GM19023 (cell line): Measurements from ENCODE around the gene LYZL1.
"Not testable (repeated sequence)": the region's sequence is repeated elsewhere in the genome, so short reads cannot be mapped to it uniquely, and the experiment has no call there.

ENCODE experiments used
- ATAC-seq: cut with Tn5 transposase; IDR thresholded peaks from one replicate; pipeline ENCODE4 v1.9.1; 2021; ENCODE audit warnings: mild to moderate bottlenecking, moderate library complexity; ENCODE audit not compliant: unreplicated experiment

LYZL1 gene

GRCh38 chr10:29304264-29304994 lies 15.6 kb downstream of the LYZL1 start:
- no peak for ATAC-seq

DNA sequence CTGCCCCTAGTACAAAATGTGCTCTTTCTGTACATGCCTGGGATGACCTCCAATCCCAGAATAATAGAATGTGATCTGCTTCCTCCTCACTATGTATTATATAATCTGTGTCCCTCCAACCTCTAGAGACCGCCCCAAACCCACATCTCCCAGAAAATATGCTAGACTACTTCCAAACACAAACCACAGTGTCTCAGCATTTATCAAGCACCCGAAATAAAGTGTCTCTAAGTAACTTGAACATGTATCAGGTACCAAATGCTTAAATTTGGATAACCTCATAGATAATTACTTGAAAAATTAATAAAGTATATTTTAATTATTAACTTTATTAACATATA lies 16.1 kb downstream of the LYZL1 start:
- no peak for ATAC-seq

DNA sequence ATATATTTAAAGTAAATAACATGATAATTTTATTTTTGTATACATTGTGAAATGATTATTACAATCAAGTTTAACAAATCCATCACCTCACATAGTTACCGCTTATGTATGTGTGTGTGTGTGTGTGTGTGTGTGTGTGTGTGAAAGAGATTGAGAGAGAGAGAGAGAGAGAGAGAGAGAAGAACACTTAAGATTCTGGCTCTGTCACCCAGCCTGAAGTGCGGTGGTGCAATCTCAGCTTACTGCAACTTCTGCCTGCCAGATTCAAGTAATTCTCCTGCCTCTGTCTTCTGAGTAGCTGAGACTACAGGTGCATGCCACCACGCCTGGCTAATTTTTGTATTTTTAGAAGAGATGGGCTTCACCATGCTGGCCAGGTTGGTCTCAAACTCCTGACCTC lies 17.8 kb downstream of the LYZL1 start:
- no peak for ATAC-seq

DNA sequence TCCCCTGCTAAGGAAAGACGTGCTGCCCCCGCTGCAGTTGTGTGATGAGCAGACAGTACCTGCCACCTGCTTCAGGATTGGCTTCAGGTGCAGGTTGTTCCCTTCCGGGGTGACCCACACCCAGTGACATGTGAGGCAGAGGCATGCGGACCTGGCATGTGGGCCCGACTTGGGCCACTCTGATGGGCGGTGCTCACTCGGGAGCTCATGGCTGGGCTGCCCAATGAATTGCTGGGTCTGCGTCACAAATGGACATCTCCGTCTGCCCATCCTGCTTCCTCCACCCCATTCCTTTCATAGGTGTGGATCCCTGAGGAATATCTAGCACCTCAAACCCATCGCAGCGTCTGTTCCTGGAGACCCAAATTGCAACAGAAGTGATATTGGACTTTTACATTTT lies 19.3 kb downstream of the LYZL1 start:
- not testable (repeated sequence) for ATAC-seq

- no peak for ATAC-seq
Measured at GRCh38 chr10:29309465-29309864, 20.6 kb downstream of the LYZL1 start.

DNA sequence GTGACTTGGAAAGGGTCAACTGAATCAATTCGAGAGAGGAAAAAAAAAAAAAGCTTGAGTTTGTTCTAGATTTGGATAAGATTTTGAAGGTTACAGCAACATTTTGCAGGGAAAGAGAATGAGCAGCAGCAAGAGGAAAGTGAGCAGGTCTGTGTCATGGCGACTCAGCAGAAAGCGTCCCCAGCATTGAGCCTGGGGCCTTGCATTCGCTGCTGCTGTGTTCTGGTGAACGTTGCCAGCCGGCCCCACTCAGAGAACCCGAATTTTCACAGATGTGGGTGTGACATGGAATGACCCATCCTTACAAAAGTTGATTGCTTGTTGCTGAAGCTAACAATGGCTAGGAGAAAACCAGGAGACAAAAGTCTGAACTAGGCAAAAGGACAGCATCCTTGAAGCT lies 21.6 kb downstream of the LYZL1 start:
- ATAC-seq: not testable (repeated sequence)

GRCh38 chr10:29313071-29313470 lies 24.2 kb downstream of the LYZL1 start:
- no peak for ATAC-seq

- no peak for ATAC-seq
Measured at GRCh38 chr10:29314726-29315125, 25.9 kb downstream of the LYZL1 start.

- ATAC-seq: no peak
Measured at GRCh38 chr10:29315814-29316213, 26.9 kb downstream of the LYZL1 start.

GRCh38 chr10:29316308-29317026 lies 27.6 kb downstream of the LYZL1 start:
- ATAC-seq: no peak

DNA sequence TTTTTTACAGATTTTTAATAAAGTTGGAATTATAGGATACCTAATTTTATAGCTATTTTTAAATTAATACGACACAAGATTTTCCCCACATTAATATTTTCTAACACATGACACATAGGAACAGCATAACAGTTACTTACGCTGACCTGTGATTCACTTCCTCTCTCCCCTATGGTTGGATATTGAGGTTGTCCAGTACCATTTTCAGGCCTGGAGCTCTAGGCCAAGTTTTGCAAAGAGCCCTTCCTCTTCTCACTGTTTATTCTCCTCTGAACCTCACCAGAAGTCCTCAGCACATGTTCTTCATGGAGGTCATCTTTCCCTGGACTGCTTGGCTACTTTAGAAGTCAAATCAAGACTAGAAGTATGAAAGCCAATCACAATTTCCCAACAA lies 28.2 kb downstream of the LYZL1 start:
- ATAC-seq: no peak

DNA sequence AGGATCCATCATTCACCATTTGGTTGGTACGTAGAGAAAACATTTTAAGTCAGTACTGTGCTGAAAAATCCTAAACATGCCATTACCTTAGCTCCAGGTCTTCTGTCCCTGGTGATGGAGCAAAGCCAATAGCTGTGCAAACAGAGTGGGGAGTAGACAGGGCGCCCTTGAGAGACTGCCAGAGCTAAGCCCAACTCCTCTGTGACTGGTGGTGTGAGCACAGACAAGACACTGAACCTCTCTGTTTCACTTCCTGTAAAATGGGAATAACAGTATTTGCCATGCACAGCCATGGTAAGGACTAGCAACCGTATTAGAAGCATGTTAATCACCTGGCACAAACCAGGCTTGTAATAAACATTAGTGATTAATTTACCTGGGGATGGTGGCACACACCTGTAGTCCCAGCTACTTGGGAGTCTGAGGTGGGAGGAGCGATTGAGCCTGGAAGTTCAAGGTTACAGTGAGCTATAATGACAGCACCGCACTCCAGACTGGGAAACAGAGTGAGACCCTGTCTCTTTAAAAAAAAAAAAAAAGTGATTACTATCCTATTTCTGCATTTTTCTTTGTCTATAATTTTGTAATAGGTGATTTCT lies 28.7 kb downstream of the LYZL1 start:
- ATAC-seq: no peak

DNA sequence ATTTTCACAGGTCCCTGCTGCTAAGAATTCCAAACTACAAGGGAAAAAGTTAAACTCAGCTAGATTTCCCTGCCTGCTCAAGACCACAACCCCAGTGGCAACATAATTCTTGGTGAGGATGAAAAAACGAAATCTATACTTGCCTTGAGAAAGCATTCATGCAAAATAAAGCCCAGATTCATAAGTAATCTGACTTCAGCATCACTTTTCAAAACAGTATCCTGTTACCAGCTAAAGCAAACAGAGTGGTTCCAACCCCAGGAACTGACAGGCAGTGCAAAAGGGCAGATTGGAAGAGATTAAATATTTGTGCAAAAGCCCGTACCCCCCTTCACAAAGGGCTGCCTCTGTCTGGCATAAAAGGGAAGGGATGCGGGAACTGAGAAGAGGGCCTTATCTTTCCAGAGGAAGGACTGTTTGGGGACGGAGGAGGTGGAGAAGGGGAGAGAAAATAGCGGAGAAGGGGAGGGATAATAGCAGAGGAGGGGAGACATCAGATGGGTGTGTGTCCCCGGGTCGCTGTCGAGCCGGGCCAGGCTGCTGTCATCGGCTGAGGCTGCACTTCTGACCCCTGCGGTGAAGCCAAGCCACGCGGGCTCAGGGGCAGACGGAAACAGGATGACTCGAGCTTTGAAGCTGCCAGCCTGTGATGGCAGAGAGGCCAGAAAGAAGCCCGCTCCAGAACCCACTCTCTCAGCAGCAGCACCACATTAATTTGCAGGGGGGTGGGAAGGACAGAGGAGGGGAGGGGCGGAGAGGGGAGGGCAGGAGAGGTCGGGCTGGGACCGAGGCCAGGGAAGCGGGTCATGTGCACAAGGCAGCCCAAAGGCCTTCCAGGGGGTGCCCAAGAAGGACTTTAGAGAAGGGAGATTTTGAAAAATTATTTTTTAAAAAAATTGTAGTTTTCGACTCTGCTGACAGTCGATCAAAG lies 29.5 kb downstream of the LYZL1 start:
- not testable (repeated sequence) for ATAC-seq

GRCh38 chr10:29319205-29319781 lies 30.4 kb downstream of the LYZL1 start:
- no peak for ATAC-seq

DNA sequence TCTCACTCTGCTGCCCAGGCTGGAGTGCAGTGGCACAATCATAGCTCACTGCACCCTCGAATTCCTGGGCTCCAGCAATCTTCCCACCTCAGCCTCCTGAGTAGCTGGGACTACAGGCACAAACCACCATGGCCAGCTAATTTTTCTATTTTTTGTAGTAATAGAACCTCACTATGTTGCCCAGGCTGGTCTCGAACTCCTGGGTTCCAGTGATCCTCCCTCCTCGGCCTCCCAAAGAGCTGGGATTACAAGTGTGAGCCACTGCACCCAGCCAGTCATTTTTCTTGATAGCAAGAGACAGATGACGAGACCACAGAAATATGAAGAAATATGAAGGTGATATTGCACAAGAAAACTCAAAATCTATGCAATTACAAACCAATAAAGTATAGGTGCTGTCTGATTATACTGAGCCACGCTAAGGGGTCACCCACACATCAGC lies 31.8 kb downstream of the LYZL1 start:
- not testable (repeated sequence) for ATAC-seq

GRCh38 chr10:29321656-29322055 lies 32.8 kb downstream of the LYZL1 start:
- no peak for ATAC-seq

GRCh38 chr10:29322918-29323317 lies 34.0 kb downstream of the LYZL1 start:
- no peak for ATAC-seq

GRCh38 chr10:29323367-29323766 lies 34.5 kb downstream of the LYZL1 start:
- no peak for ATAC-seq

DNA sequence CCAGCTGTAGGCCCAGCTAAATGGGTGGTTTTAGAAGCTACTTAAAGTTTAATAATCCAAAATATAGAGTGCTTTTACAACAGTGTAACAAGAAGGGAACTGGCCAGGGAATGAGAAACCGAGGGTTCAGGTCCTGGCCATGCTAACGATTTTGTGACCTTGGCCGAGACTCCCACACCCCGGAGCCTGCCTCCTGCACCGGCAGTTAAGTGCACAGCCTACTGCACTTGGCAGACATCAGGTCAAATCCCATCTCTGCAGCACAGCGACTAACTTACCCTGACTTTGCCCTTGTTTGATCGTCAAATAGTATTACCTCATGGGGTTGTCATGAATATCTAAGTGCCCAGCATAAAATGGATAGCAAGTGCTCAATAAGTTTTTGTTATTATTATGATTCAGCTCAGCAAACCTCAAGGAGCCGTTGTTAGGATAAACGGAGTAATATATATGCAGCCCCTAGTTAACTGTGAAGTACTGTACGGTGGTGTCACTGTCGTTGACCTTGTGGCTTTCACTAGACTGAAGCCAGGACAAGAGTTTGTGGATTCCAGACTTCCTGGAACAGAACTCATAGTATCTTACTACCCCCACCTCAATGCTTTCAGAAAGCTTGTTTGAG lies 35.5 kb downstream of the LYZL1 start:
- ATAC-seq: no peak

DNA sequence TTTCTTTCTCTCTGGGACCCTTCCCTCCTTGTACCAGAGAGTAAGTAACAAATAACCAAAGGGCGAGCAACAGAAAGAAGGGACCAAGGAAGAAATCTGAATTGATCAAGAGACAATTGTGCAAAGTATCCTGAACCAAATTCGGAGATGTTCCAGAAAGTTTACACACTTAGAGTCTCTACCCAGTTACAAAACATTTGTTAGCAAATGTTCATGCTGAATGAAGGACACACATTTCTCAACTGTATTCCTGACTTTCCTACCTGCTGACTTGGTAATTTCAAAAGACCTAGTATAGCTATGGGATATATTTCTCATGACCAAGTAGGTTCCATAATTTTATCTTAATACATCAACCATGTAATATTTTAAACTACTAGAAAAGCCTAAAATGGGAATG lies 37.4 kb downstream of the LYZL1 start:
- no peak for ATAC-seq
